H1 (cell line): ENCODE results near the gene MATN4. TPM values are rescaled to one million over a fixed set of nuclear protein-coding genes. Genes with fewer than 3 reads are reported as not detected.

Experiments
- CTCF ChIA-PET: fragments of 300-600 bp; sonication (Branson Sonifier 250); formaldehyde crosslinking; loops from one replicate; lab custom pipeline; 2021; ENCODE audit not compliant: partially characterized antibody; lab: Charles Lee
- POLR2A ChIA-PET: fragments of 300-600 bp; sonication (Branson Sonifier 250); formaldehyde crosslinking; loops from one replicate; lab custom pipeline; 2021; ENCODE audit warnings: inconsistent platforms; ENCODE audit not compliant: partially characterized antibody; lab: Charles Lee
- DNase-seq, 2 experiments: peaks; one replicate each; pipeline versions ENCODE4 v3.0.0 to v3.0.0-alpha.2; 2010 to 2022; ENCODE audit warnings: low spot score in 2 of 2, low read depth in 1 of 2, mixed read lengths in 1 of 2
- FAIRE-seq: peaks from 2 replicates; lab custom pipeline; 2011; peaks lifted over from hg19 to GRCh38; lab: Jason Lieb, UNC
- H2AFZ ChIP-seq: 2 replicates; pipeline ENCODE4 v1.8.1; 2012; ENCODE audit warnings: low read length, inconsistent platforms
- H2AK5ac ChIP-seq: 2 replicates; pipeline ENCODE4 v1.6.1; 2013; ENCODE audit warnings: low read depth, low read length
- H2BK120ac ChIP-seq: replicated peaks from 2 replicates; pipeline ENCODE3; 2013; ENCODE audit warnings: low read depth, low read length, inconsistent platforms
- H2BK12ac ChIP-seq: 2 replicates; pipeline ENCODE4 v1.6.1; 2013; ENCODE audit warnings: low read depth, low read length
- H2BK15ac ChIP-seq: 2 replicates; pipeline ENCODE4 v1.6.1; 2013; ENCODE audit warnings: low read length
- H2BK20ac ChIP-seq: 2 replicates; pipeline ENCODE4 v1.6.1; 2013; ENCODE audit warnings: low read length
- H2BK5ac ChIP-seq: 2 replicates; pipeline ENCODE4 v1.6.1; 2013; ENCODE audit warnings: low read depth, low read length
- H3K14ac ChIP-seq: 2 replicates; pipeline ENCODE4 v1.6.1; 2013; ENCODE audit warnings: inconsistent platforms; ENCODE audit not compliant: insufficient read length
- H3K18ac ChIP-seq: 2 replicates; pipeline ENCODE4 v1.6.1; 2013; ENCODE audit warnings: low read length; ENCODE audit errors: extremely low read depth
- H3K23ac ChIP-seq: 2 replicates; pipeline ENCODE4 v1.6.1; 2013; ENCODE audit warnings: inconsistent platforms; ENCODE audit not compliant: insufficient read length
- H3K23me2 ChIP-seq: 2 replicates; pipeline ENCODE4 v1.6.1; 2013; ENCODE audit warnings: low read depth, low read length
- H3K27ac ChIP-seq: 2 replicates; pipeline ENCODE4 v1.6.1; 2011; ENCODE audit warnings: low read depth, low read length, inconsistent platforms
- H3K27me3 ChIP-seq, 4 experiments: replicated peaks in 1 of 4; 1 replicate in 1 of 4; 2 replicates in 3 of 4; pipeline versions ENCODE4 v1.6.1 to v1.8.1; 2011 to 2013; ENCODE audit warnings: low read length in 3 of 4, mild to moderate bottlenecking in 3 of 4, inconsistent platforms in 2 of 4, mixed read lengths in 2 of 4, moderate library complexity in 1 of 4; ENCODE audit not compliant: control insufficient read depth in 3 of 4, insufficient read depth in 3 of 4; ENCODE audit errors: extremely low read depth in 1 of 4
- H3K36me3 ChIP-seq, 4 experiments: 2 replicates each; pipeline versions ENCODE4 v1.6.1 to v1.8.1; 2011 to 2013; ENCODE audit warnings: mild to moderate bottlenecking in 4 of 4, low read length in 3 of 4, moderate library complexity in 2 of 4, control low read depth in 1 of 4, inconsistent platforms in 1 of 4; ENCODE audit not compliant: insufficient read depth in 4 of 4, control insufficient read depth in 2 of 4
- H3K4ac ChIP-seq: replicated peaks from 2 replicates; pipeline ENCODE3; 2013; ENCODE audit warnings: low read length, low read depth, mixed read lengths, inconsistent platforms; ENCODE audit not compliant: insufficient read length
- H3K4me1 ChIP-seq, 4 experiments: replicated peaks in 1 of 4; 1 replicate in 1 of 4; 2 replicates in 3 of 4; pipeline versions ENCODE4 v1.6.1 to v1.8.1; 2011 to 2013; ENCODE audit warnings: low read length in 3 of 4, inconsistent platforms in 2 of 4, mixed read lengths in 1 of 4; ENCODE audit not compliant: insufficient read depth in 4 of 4, control insufficient read depth in 3 of 4
- H3K4me2 ChIP-seq, 2 experiments: 2 replicates each; pipeline versions ENCODE4 v1.6.1 to v1.8.1; 2011 to 2013; ENCODE audit warnings: low read depth in 2 of 2, low read length in 2 of 2, control low read depth in 1 of 2, inconsistent platforms in 1 of 2, mild to moderate bottlenecking in 1 of 2; ENCODE audit not compliant: insufficient read depth in 1 of 2
- H3K4me3 ChIP-seq, 4 experiments: fragments of 200-600, 300-600 bp in 1 of 4; sonication (generic), shearing (Covaris generic), sonication (Bioruptor Twin) in 1 of 4; 2 replicates each; pipeline versions ENCODE4 v1.5.1 to v1.8.1; 2011 to 2016; ENCODE audit warnings: low read length in 4 of 4, low read depth in 3 of 4, control low read depth in 2 of 4, inconsistent platforms in 2 of 4, mild to moderate bottlenecking in 2 of 4, mixed read lengths in 1 of 4, moderate library complexity in 1 of 4; ENCODE audit not compliant: insufficient read depth in 2 of 4; ENCODE audit errors: extremely low read depth in 1 of 4
- H3K56ac ChIP-seq: replicated peaks from 2 replicates; pipeline ENCODE3; 2013; ENCODE audit warnings: low read depth, mild to moderate bottlenecking, mixed read lengths, low read length, inconsistent platforms; ENCODE audit not compliant: insufficient read length
- H3K79me1 ChIP-seq: 2 replicates; pipeline ENCODE4 v1.6.1; 2013; ENCODE audit warnings: low read depth, low read length, control low read depth
- H3K79me2 ChIP-seq, 2 experiments: 2 replicates each; pipeline versions ENCODE4 v1.6.1 to v1.8.1; 2012 to 2013; ENCODE audit warnings: low read length in 2 of 2, mild to moderate bottlenecking in 2 of 2, inconsistent platforms in 1 of 2; ENCODE audit not compliant: insufficient read depth in 2 of 2, control insufficient read depth in 1 of 2
- H3K9ac ChIP-seq, 4 experiments: replicated peaks in 1 of 4; 1 replicate in 1 of 4; 2 replicates in 3 of 4; pipeline versions ENCODE4 v1.6.1 to v1.8.1; 2011 to 2013; ENCODE audit warnings: low read depth in 3 of 4, low read length in 3 of 4, control low read depth in 2 of 4, mild to moderate bottlenecking in 2 of 4, moderate library complexity in 2 of 4, inconsistent platforms in 1 of 4; ENCODE audit errors: extremely low read depth in 1 of 4
- H3K9me3 ChIP-seq, 2 experiments: 2 replicates each; pipeline versions ENCODE4 v1.6.1 to v1.8.1; 2012 to 2013; ENCODE audit warnings: mild to moderate bottlenecking in 2 of 2, moderate library complexity in 2 of 2, control low read depth in 1 of 2, inconsistent platforms in 1 of 2, low read depth in 1 of 2, low read length in 1 of 2, mixed read lengths in 1 of 2; ENCODE audit not compliant: insufficient read depth in 2 of 2
- H4K20me1 ChIP-seq, 2 experiments: replicated peaks in 1 of 2; 2 replicates each; pipeline versions ENCODE3 to v1.8.1; 2011 to 2013; ENCODE audit warnings: inconsistent platforms in 2 of 2, low read length in 2 of 2, mild to moderate bottlenecking in 1 of 2; ENCODE audit not compliant: insufficient read depth in 2 of 2, control insufficient read depth in 1 of 2
- H4K5ac ChIP-seq: 2 replicates; pipeline ENCODE4 v1.6.1; 2013; ENCODE audit warnings: low read length, low read depth, mixed read lengths, inconsistent platforms; ENCODE audit not compliant: insufficient read length
- H4K8ac ChIP-seq: 2 replicates; pipeline ENCODE4 v1.8.0; 2013; ENCODE audit warnings: mild to moderate bottlenecking, moderate library complexity, low read length, inconsistent platforms; ENCODE audit not compliant: insufficient read depth; ENCODE audit errors: extremely low read depth
- H4K91ac ChIP-seq: replicated peaks from 2 replicates; pipeline ENCODE3; 2013; ENCODE audit warnings: low read length, mixed read lengths, inconsistent platforms; ENCODE audit not compliant: insufficient read length
- BCL11A ChIP-seq, 2 experiments: IDR thresholded peaks; one replicate each; pipeline ENCODE4 v1.6.1; 2011; ENCODE audit warnings: low read depth in 2 of 2, low read length in 2 of 2, mild to moderate bottlenecking in 2 of 2
- CBX5 ChIP-seq: fragments of 300-800, 300-1000 bp; sonication (generic); IDR thresholded peaks from 2 replicates; pipeline ENCODE4 v1.7.1; 2016; ENCODE audit warnings: antibody characterized with exemption, low read length, low read depth
- CREB1 ChIP-seq: IDR thresholded peaks from 2 replicates; pipeline ENCODE4 v1.6.1; 2012; ENCODE audit warnings: inconsistent platforms
- GTF2F1 ChIP-seq: IDR thresholded peaks from 2 replicates; pipeline ENCODE4 v1.6.1; 2012; ENCODE audit warnings: low read depth, low read length, improper control_type of control experiment, borderline replicate concordance
- HDAC6 ChIP-seq: IDR thresholded peaks from one replicate; pipeline ENCODE4 v1.7.1; 2012; ENCODE audit warnings: low read depth, mild to moderate bottlenecking, inconsistent platforms, low read length, moderate library complexity
- JUN ChIP-seq: IDR thresholded peaks from 2 replicates; pipeline ENCODE4 v1.6.1; 2011; ENCODE audit warnings: low read depth, mild to moderate bottlenecking, improper control_type of control experiment, low read length
- POLR2A ChIP-seq, 2 experiments: IDR thresholded peaks; 1 replicate in 1 of 2; 2 replicates in 1 of 2; pipeline ENCODE4 v1.6.1; 2011; ENCODE audit warnings: low read depth in 2 of 2, low read length in 2 of 2, mild to moderate bottlenecking in 2 of 2; ENCODE audit errors: control extremely low read depth in 1 of 2
- RAD21 ChIP-seq, 2 experiments: IDR thresholded peaks in 1 of 2; conservative IDR thresholded peaks in 1 of 2; 2 replicates each; pipeline ENCODE4 v1.6.1; 2011; ENCODE audit warnings: low read depth in 2 of 2, low read length in 2 of 2, improper control_type of control experiment in 1 of 2, inconsistent platforms in 1 of 2, mild to moderate bottlenecking in 1 of 2, moderate library complexity in 1 of 2
- SIN3A ChIP-seq, 2 experiments: IDR thresholded peaks in 1 of 2; conservative IDR thresholded peaks in 1 of 2; 2 replicates each; pipeline ENCODE4 v1.6.1; 2011 to 2012; ENCODE audit warnings: low read length in 2 of 2, improper control_type of control experiment in 1 of 2, low read depth in 1 of 2, mild to moderate bottlenecking in 1 of 2
- ZNF274 ChIP-seq: IDR thresholded peaks from 2 replicates; pipeline ENCODE4 v1.7.0; 2012; ENCODE audit warnings: low read length, borderline replicate concordance; ENCODE audit errors: extremely low read depth
- WGBS, 2 experiments: shearing (Covaris generic) in 1 of 2; methylation state at CpG; one replicate each; pipeline versions ENCODE4 v1.1.6 to v1.1.7; 2013 to 2015; ENCODE audit warnings: low lambda C conversion rate in 2 of 2, mixed read lengths in 2 of 2, inconsistent platforms in 1 of 2, low coverage in 1 of 2, missing lambda C conversion rate in 1 of 2; ENCODE audit not compliant: insufficient replicate concordance in 2 of 2, insufficient coverage in 1 of 2, insufficient read length in 1 of 2; ENCODE audit errors: extremely low coverage in 1 of 2, missing lambda C conversion rate in 1 of 2; 5-methylcytosine and 5-hydroxymethylcytosine counted together
- polyA plus RNA-seq, 7 experiments: library from polyadenylated mRNA; depleted of rRNA in 3 of 7; stranded (reverse) in 5 of 7; unstranded in 2 of 7; fragments of >200 nt in 5 of 7; fragments of 200-250 nt in 2 of 7; gene quantifications; 1 replicate in 5 of 7; 2 replicates in 1 of 7; 4 replicates in 1 of 7; pipeline versions ENCODE4 v1.2.1 to v1.2.3, GENCODE V29; 2011 to 2013; ENCODE audit warnings: missing spikeins in 2 of 7, mixed read lengths in 2 of 7
- total RNA-seq: library from RNA; stranded (reverse); fragmentation: NEBNext Ultra II Directional; extraction: Animal tissue kit (Norgen Biotek cat#: 25700); gene quantifications from 2 replicates; pipeline ENCODE4 v1.2.1, GENCODE V29; 2021
- TF ChIP-seq, protein P1 (sequence below): IDR thresholded peaks from 2 replicates; pipeline ENCODE4 v1.6.1; 2012; ENCODE audit warnings: inconsistent platforms

Gene MATN4
- total and polyA plus RNA-seq, 2 of the 8 experiments (the other 6 are each of a cell fraction or from before 2014, with no cell fraction given): 2.1 to 4.4 TPM

DNA sequence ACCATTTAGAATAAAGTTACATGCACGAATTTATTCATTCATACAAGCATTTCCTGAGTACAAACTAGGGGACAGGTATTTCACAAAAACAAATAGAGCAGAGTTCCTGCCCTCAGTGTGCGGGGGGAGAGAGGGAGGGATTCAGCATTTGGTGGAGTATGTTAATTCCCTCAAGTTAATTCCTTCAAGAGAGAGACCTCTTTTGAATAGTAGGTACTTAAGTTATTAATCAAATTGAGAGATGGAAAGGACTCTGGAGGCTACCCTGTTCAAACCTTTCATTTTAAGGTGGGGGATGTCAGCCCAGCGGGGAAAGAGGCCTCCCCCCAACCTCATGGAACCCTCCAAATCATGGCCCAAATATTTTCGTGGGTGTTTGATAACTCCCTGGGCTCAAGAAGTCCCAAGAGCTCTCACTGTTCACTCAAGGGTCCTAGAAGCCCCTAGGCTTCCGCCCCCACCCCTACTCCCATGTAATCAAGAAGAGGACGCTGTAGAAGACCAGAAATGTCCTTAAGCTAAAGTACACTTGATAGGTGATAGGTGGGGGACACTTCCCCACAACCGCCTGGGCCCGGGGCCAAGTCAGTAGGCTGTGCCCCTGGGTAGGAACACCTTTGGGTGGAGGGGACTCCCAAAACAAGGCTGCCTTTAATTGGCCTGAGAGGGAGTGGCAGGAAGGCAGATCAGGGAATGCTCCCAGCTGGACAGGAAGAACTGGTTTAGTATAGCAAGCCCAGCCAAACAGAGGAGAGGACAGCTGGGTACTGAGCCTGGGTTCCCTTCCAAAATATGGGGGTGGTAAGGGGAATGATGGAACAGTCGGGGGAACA lies 37.2 kb upstream of the MATN4 start:
- Histone ChIP-seq H2BK120ac (no peak overlapping the region), H2BK12ac (no peak overlapping the region), H3K14ac (no peak overlapping the region), H3K27ac (no peak overlapping the region), H3K4me1 (peaks cover 43 to 68% (median 50%) of the 10 kb centered on the region in 4 experiments), H2AK5ac (no peak overlapping the region), H2BK20ac (no peak overlapping the region), H4K20me1 (peaks cover 0 to 7% of the 10 kb centered on the region in 2 experiments), H2AFZ (no peak overlapping the region), H3K9ac (no peak overlapping the region; a peak in 1 of 7 replicates), H4K91ac (no peak overlapping the region), H3K79me1 (peaks cover 18% of the 10 kb centered on the region), H3K56ac (no peak overlapping the region), H3K4me3 (peak overlapping the region in 1 of 4 experiments; percentile 24; a peak in 1 of 8 replicates), H3K36me3 (no peaks in the 10 kb centered on the region; a peak in 1 of 8 replicates), H3K4ac (no peak overlapping the region), H3K23ac (no peak overlapping the region), H4K5ac (no peak overlapping the region), H3K18ac (0 out of 2 replicates have a peak overlapping the region, but pooled peaks have one; percentile 2), H3K4me2 (peak overlapping the region; percentile 32 to 96; a peak in 3 of 4 replicates), H3K23me2 (peaks cover 12% of the 10 kb centered on the region; the same call in 1 of the 2 replicates), H3K79me2 (peaks cover 0 to 65% of the 10 kb centered on the region in 2 experiments; a peak in 2 of 4 replicates), H2BK15ac (no peak overlapping the region), H3K9me3 (no peaks in the 10 kb centered on the region), H3K27me3 (no peaks in the 10 kb centered on the region), H2BK5ac (peak overlapping the region; percentile 25; the same call in 1 of the 2 replicates), H4K8ac (no peak overlapping the region)
- no peak for FAIRE-seq
- DNase-seq: no peak
- ChIA-PET CTCF (interaction anchor here (0.7 to 6.5 kb wide), 10 partner anchors 14 to 91 kb away, joined by 3 to 33 read pairs (median 4); partner anchors contain the start of gene SYS1), POLR2A (interaction anchor here (1.5 to 6.8 kb wide), 3 partner anchors 15 to 100 kb away, joined by 3 to 113 read pairs (median 4); partner anchors contain the start of gene SYS1)
- WGBS, 2 experiments: 77% methylated on average over 9 of the region's 9 CpGs; no CpG with 5 or more reads in 1 of the 2 experiments
- TF ChIP-seq GTF2F1 (no peak), HDAC6 (no peak), RAD21 (IDR thresholded peaks at IDR 0.05 in 1 of 2, conservative IDR thresholded peaks at IDR 0.05 in 1 of 2; ENCODE audit: low read depth in 2 of 2, low read length in 2 of 2) (no peak), CBX5 (no peak), JUN (no peak), ZNF274 (no peak), BCL11A (IDR thresholded peaks at IDR 0.05; ENCODE audit: low read depth in 2 of 2, low read length in 2 of 2) (no peak), SIN3A (conservative IDR thresholded peaks at IDR 0.05 in 1 of 2, IDR thresholded peaks at IDR 0.05 in 1 of 2; ENCODE audit: low read depth in 1 of 2, low read length in 2 of 2) (no peak), CREB1 (no peak), POLR2A (IDR thresholded peaks at IDR 0.05; ENCODE audit: control extremely low read depth in 1 of 2, low read depth in 2 of 2, low read length in 2 of 2) (no peak)
- TF ChIP-seq, protein P1, sequence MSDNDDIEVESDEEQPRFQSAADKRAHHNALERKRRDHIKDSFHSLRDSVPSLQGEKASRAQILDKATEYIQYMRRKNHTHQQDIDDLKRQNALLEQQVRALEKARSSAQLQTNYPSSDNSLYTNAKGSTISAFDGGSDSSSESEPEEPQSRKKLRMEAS: no peak
